Duodenal mucosa (tissue), 2 donors: ENCODE data around the gene KCNJ9.

Experiments used
- H3K27ac ChIP-seq: one replicate; pipeline ENCODE4 v1.7.0; 2013; ENCODE audit warnings: low read depth, low read length
- H3K27me3 ChIP-seq, 2 donors: one replicate each; pipeline ENCODE4 v1.7.0; 2013; ENCODE audit warnings: low read length in 2 of 2, control low read depth in 1 of 2; ENCODE audit not compliant: insufficient read depth in 2 of 2, control insufficient read depth in 1 of 2
- H3K36me3 ChIP-seq, 2 donors: one replicate each; pipeline ENCODE4 v1.7.0; 2013; ENCODE audit warnings: low read length in 2 of 2, control low read depth in 1 of 2; ENCODE audit not compliant: insufficient read depth in 2 of 2, control insufficient read depth in 1 of 2
- H3K4me1 ChIP-seq, 2 donors: one replicate each; pipeline ENCODE4 v1.7.0; 2013; ENCODE audit warnings: low read length in 2 of 2, control low read depth in 1 of 2; ENCODE audit not compliant: insufficient read depth in 2 of 2, control insufficient read depth in 1 of 2
- H3K4me3 ChIP-seq, 2 donors: one replicate each; pipeline ENCODE4 v1.7.0; 2013; ENCODE audit warnings: low read length in 2 of 2, low read depth in 1 of 2
- H3K9ac ChIP-seq, 2 donors: one replicate each; pipeline ENCODE4 v1.7.0; 2013; ENCODE audit warnings: low read length in 2 of 2, low read depth in 1 of 2
- H3K9me3 ChIP-seq, 2 donors: one replicate each; pipeline ENCODE4 v1.7.0; 2013; ENCODE audit warnings: low read length in 2 of 2, control low read depth in 1 of 2; ENCODE audit not compliant: control insufficient read depth in 1 of 2

Gene KCNJ9

DNA sequence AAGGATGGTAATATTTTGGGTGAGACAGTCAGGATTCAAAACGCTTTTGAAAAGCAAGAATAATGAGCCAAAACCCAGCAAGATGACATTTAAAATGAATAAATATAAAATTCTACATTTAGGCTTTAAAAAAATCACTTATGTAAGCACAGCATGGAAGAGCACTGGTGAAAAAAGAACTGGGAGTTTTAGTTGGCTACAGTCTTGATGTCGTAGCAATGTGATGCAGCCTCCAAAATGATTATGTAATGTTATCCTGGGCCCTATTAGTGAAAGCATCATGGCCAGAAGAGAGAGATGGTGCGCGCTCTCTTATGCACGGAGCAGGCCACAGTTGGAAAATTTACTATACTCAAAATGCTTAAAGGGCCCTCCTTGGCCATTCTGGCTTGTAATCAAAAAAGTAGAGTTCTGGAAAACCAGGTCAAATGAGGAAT is 5.1 kb downstream of the KCNJ9 start:
- H3K27me3 ChIP-seq, result peaks cover 20% of the 10 kb centered on the region in 2 donors
- no peak overlapping the region for H3K9ac ChIP-seq
- no peak overlapping the region for H3K4me3 ChIP-seq
- H3K36me3 ChIP-seq, result peaks cover 4 to 25% of the 10 kb centered on the region in 2 donors
- no peak overlapping the region for H3K27ac ChIP-seq
- H3K9me3 ChIP-seq, result no peaks in the 10 kb centered on the region
- H3K4me1 ChIP-seq, result peaks cover 0 to 5% of the 10 kb centered on the region in 2 donors

DNA sequence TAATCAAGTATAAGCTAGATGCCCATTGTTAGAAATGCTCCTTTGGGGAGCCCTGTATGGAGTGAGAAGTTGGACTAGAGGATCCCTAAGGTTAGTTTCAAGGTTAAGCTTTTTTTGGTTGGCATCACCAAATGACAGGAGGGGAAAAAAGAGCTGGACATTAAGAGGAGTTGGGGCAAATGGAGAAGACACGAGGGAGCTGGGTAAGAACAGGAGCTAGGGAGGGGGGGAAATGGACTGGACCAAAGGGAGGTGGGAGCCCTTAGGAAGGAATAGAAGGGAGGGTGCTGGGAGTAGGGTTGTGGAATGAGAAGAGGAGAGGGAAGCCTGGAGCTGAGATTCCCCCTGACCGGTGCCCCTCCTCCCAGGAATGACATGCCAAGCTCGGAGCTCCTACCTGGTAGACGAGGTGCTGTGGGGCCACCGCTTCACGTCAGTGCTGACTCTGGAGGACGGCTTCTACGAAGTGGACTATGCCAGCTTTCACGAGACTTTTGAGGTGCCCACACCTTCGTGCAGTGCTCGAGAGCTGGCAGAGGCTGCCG is 5.9 kb downstream of the KCNJ9 start:
- no peaks in the 10 kb centered on the region for H3K9me3 ChIP-seq
- H3K9ac ChIP-seq, result no peak overlapping the region
- H3K27me3 ChIP-seq, result peaks cover 13 to 15% of the 10 kb centered on the region in 2 donors
- no peak overlapping the region for H3K4me3 ChIP-seq
- no peak overlapping the region for H3K27ac ChIP-seq
- H3K4me1 ChIP-seq, result peaks cover 0 to 9% of the 10 kb centered on the region in 2 donors
- H3K36me3 ChIP-seq, result peaks cover 10 to 32% of the 10 kb centered on the region in 2 donors

DNA sequence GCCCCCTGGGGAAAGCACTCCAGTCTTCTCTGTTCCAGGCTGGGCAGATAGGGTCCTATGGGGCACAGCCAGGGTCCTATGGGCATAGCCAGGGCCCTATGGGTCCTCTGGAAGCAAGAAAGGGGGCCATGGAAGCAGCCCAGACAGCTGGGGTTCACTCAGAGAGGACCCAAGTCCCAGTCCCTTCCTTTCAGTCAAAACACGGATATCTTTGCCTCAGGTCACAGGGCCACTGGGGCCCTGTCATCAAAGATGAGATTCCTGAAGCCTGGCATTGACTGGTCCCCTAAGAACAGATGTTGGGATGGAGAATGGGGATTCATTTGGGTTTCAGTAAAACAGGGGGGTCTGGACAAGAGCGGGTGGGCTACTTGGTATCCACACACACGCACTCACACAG is 8.5 kb downstream of the KCNJ9 start:
- Histone ChIP-seq H3K4me3 (no peak overlapping the region), H3K27ac (no peak overlapping the region), H3K9me3 (no peaks in the 10 kb centered on the region), H3K4me1 (peaks cover 22 to 28% of the 10 kb centered on the region in 2 donors), H3K27me3 (no peaks in the 10 kb centered on the region), H3K36me3 (peaks cover 18 to 54% of the 10 kb centered on the region in 2 donors), H3K9ac (no peak overlapping the region)

DNA sequence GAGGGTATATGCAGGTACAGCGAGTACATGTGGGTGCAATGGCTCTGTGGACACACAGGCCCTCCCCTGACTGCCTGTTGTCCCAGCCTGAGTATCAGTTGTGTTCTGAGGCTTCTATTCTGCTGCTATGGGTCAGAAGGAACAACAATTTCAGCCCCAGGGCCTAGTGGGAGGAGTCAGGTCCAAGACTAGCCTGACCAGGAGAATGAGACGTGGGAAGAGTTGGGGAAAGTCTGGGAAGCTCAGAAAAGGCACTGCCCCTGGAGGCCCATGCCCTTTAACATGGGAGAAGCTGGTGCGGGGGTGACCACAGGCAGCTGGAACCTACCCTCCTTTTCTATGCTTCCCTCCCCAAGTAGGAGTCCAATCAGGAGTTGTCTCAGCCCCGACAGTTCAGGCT is 9.4 kb downstream of the KCNJ9 start:
- H3K4me1 ChIP-seq, result peaks cover 31 to 37% of the 10 kb centered on the region in 2 donors
- no peak overlapping the region for H3K4me3 ChIP-seq
- peaks cover 18 to 56% of the 10 kb centered on the region in 2 donors for H3K36me3 ChIP-seq
- H3K27me3 ChIP-seq, result no peaks in the 10 kb centered on the region
- no peak overlapping the region for H3K9ac ChIP-seq
- no peak overlapping the region for H3K27ac ChIP-seq
- H3K9me3 ChIP-seq, result no peaks in the 10 kb centered on the region

DNA sequence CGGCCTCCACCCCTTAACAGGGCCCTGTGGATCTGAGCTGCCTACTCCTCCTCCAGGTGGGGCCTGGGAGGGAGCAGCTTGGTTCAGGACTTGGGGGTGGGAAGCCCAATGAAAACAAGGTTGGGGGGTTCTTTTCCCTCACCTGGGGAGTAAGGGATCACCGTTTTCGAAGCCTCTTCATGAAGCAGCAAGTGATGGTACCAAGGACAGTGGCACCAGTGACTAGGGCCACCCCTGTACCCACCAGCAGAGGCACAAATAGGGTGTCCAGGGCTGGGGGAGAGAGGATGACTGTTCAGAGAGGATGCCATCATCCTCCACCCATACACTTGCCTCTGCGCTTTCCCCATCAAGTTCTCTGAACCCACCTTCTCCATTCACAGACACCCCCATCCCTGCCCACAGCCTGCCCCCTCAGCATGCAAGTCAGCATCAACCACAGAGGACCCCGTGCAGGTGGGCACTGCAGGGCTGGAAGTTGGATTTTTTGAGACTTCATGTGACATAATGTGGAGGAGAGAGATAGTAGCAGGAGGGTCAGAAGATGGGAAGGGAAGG is 10.4 kb downstream of the KCNJ9 start:
- no peak overlapping the region for H3K9ac ChIP-seq
- peaks cover 41 to 47% of the 10 kb centered on the region in 2 donors for H3K4me1 ChIP-seq
- H3K27ac ChIP-seq, result no peak overlapping the region
- no peaks in the 10 kb centered on the region for H3K27me3 ChIP-seq
- no peaks in the 10 kb centered on the region for H3K9me3 ChIP-seq
- H3K36me3 ChIP-seq, result peaks cover 18 to 56% of the 10 kb centered on the region in 2 donors
- no peak overlapping the region for H3K4me3 ChIP-seq

DNA sequence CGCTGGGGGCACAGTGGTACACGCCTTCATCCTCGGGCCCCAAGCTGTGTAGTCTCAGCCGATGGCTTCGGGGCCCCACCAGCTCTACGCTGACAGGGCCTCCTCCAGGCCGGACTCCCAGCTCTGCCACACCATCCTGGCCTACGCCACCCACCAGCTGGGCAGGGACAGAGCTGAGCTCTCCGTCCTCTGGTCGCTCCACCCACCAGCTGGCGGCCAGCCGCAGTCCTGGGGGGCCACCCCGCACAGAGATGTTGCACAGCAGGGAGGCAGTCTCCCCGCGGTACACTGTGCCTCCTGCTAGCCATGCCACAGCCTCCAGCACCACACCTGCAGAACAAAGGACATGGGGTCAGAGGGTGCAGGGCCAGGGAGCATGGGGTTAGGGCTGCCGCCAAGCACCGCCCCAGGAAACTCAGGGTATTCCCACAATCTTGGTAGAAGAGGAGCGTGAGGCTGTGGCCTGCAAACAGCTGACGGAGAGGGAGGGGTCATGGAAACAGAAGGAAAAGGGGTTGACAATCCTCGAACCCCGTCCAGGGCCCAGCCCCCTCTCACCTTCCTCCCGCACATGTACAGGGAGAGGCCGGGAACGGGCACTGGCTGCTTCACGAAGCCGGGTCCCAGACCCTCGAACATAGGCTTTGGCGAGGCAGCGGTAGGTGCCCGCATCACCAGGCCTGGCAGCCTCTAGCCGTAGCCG is 11.2 kb downstream of the KCNJ9 start:
- H3K9ac ChIP-seq, result no peak overlapping the region
- H3K4me3 ChIP-seq, result no peak overlapping the region
- peaks cover 18 to 56% of the 10 kb centered on the region in 2 donors for H3K36me3 ChIP-seq
- no peak overlapping the region for H3K27ac ChIP-seq
- peaks cover 49 to 55% of the 10 kb centered on the region in 2 donors for H3K4me1 ChIP-seq
- no peaks in the 10 kb centered on the region for H3K27me3 ChIP-seq
- H3K9me3 ChIP-seq, result no peaks in the 10 kb centered on the region

DNA sequence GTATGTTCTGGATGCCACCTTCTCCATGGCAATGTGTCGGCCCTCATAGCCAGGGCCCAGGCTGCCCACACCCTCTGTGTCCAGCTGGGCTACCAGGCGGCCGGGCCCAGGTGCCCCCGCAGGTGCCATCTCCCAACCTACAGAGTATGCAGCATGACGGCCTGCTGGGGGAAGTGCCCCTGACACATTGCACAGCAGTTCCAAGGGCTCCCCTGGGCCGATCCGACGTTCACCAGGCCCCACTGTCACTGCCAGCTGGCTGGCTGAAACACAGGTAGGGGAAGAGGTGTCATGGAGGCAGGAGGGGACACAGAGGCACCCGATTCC is 11.7 kb downstream of the KCNJ9 start:
- no peak overlapping the region for H3K27ac ChIP-seq
- H3K9me3 ChIP-seq, result no peaks in the 10 kb centered on the region
- H3K9ac ChIP-seq, result peak overlapping the region in 1 of 2 donors; percentile 51
- H3K4me3 ChIP-seq, result no peak overlapping the region
- no peaks in the 10 kb centered on the region for H3K27me3 ChIP-seq
- peaks cover 51 to 60% of the 10 kb centered on the region in 2 donors for H3K4me1 ChIP-seq
- H3K36me3 ChIP-seq, result peaks cover 18 to 53% of the 10 kb centered on the region in 2 donors

DNA sequence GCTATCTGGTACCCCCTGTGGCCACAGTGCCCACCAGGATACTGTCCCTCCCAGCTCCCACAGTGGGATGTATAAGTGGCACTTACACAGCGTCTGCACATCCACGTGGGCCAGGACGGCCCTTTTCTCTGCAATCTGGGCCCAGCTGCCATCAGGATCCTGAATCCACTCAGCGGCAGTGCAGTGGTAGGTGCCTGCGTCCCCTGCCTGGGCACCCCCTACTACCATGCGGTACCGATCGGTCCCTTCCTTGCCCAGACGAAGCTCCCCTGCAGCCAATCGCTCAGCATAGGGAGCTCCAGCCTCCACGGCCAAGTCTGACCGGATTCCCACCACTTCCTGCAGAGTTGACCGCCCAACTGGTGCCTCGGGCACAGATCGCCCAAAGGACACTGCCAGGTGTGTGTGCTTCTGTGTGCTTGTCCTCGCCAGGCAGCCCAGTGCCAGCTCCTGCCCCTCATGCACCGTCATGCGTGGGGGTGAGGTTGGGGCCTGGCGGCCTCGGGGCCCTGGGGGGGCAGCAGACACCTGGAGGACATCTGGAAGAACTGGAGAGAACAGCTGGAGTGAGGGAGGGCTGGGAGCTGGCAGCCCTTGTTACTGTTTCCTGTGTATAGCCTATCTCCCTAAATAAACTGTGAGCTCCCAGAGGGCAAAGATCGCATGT is 12.4 kb downstream of the KCNJ9 start:
- H3K4me3 ChIP-seq, result peak overlapping the region in 1 of 2 donors; percentile 21
- H3K9ac ChIP-seq, result peak overlapping the region; percentile 48 to 51
- peaks cover 18 to 46% of the 10 kb centered on the region in 2 donors for H3K36me3 ChIP-seq
- H3K27ac ChIP-seq, result no peak overlapping the region
- H3K4me1 ChIP-seq, result peaks cover 51 to 60% of the 10 kb centered on the region in 2 donors
- H3K27me3 ChIP-seq, result no peaks in the 10 kb centered on the region
- H3K9me3 ChIP-seq, result no peaks in the 10 kb centered on the region

DNA sequence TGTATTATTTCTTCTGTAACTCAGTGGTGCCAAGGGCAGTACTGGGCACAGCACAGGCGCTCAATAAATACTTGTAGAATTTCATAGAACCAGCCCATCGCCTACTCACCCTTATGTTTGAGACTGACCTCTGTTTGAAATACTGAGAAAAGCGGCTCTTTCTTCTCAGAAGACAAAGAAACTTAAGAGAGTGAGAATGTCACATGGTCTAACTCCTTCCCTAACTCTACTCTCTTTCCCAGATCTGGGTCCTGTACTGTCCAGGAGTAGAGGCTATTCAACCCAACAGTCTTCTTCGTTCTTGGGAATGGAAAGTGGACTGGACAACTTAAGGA is 12.9 kb downstream of the KCNJ9 start:
- no peak overlapping the region for H3K9ac ChIP-seq

DNA sequence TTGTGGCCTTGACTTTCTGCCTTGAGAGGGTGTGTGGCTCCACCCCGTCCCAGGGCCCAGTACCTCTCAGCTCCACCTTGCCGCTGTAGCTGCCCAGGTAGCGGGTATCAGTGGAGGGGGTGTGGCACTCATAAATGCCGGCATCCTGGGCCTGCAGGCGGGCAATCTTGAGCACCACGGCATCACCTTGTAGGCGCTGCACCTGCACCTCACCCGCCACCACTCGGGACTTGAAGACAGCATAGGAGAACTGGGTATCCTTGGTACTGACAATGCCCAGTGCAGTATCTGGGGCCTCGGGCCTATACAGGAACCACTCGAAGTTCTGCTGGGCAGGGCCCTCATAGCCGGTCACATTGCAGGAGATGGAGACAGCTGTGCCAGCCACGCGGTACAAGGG is 13.5 kb downstream of the KCNJ9 start:
- Histone ChIP-seq H3K4me1 (peaks cover 57 to 67% of the 10 kb centered on the region in 2 donors), H3K4me3 (peak overlapping the region in 1 of 2 donors; percentile 33), H3K9ac (no peak overlapping the region), H3K27ac (no peak overlapping the region), H3K9me3 (no peaks in the 10 kb centered on the region), H3K36me3 (peaks cover 18 to 42% of the 10 kb centered on the region in 2 donors), H3K27me3 (no peaks in the 10 kb centered on the region)

More for the DNA sequence above, 12.9 kb downstream of the KCNJ9 start:
- no peaks in the 10 kb centered on the region for H3K27me3 ChIP-seq
- peaks cover 18 to 42% of the 10 kb centered on the region in 2 donors for H3K36me3 ChIP-seq
- H3K4me1 ChIP-seq, result peaks cover 53 to 62% of the 10 kb centered on the region in 2 donors
- peak overlapping the region; percentile 21 to 33 for H3K4me3 ChIP-seq
- no peaks in the 10 kb centered on the region for H3K9me3 ChIP-seq
- peak overlapping the region; percentile 30 for H3K27ac ChIP-seq
